Measurements from ENCODE around the gene SLC38A4. TPM values are rescaled to one million over a fixed set of nuclear protein-coding genes. Genes with fewer than 3 reads are reported as not detected.

SLC38A4 gene
- total RNA-seq, 4 donors from 2014 or later: 0.23 to 0.54 TPM; not detected in 2

DNA sequence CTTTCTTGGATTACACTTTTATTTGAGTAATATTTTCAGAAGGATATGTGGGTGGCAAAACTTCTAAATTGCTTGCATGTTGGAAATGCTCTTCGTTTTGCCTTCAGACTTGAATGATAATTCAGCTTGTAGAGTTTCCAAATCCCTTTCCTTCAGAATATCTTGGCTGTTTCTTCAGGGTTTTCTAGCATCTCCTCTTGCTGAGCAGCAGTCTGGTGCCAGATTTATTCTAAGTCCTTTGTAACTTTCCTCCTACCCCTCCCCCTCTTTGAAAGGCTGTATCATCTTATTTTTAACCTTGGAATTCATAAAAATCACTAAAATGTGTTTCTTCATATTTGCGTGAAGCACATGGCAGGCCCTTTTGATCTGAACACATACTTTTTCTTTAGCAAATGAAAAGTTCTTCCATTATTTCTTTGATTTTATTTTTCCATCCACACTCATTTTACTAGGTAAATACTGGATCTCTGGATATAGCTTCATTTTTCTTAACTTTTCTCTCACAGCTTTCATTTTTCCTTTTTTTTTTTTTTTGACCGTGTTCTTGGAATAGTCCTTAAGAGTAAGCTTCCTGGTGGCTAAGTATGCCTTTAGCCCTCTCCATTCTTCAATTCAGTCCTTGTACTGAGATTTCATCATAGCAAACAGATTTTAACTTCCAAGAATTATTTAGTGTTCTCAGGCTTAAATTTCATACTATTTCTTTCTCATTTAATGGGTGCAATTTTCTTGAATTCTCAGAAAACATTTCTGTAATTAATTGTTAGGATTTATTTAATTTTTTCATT lies 102.0 kb downstream of the SLC38A4 start:
- H3K27me3 ChIP-seq: no peaks in the 10 kb centered on the region
- no peak overlapping the region for H3K27ac ChIP-seq
- no peak for TF ChIP-seq EP300 (IDR thresholded peaks at IDR 0.05)
- no peak for TF ChIP-seq POLR2A (IDR thresholded peaks at IDR 0.05)
- TF ChIP-seq, protein P1, sequence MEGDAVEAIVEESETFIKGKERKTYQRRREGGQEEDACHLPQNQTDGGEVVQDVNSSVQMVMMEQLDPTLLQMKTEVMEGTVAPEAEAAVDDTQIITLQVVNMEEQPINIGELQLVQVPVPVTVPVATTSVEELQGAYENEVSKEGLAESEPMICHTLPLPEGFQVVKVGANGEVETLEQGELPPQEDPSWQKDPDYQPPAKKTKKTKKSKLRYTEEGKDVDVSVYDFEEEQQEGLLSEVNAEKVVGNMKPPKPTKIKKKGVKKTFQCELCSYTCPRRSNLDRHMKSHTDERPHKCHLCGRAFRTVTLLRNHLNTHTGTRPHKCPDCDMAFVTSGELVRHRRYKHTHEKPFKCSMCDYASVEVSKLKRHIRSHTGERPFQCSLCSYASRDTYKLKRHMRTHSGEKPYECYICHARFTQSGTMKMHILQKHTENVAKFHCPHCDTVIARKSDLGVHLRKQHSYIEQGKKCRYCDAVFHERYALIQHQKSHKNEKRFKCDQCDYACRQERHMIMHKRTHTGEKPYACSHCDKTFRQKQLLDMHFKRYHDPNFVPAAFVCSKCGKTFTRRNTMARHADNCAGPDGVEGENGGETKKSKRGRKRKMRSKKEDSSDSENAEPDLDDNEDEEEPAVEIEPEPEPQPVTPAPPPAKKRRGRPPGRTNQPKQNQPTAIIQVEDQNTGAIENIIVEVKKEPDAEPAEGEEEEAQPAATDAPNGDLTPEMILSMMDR (IDR thresholded peaks at IDR 0.05): no peak
- no peak for TF ChIP-seq POLR2AphosphoS5 (IDR thresholded peaks at IDR 0.05)
- H3K4me1 ChIP-seq: no peaks in the 10 kb centered on the region
- WGBS, 2 donors (ENCODE audit: low coverage in 1 of 2): 33 to 44% methylated on average over 3 of the region's 3 CpGs
- H3K9me3 ChIP-seq: no peaks in the 10 kb centered on the region
- no peak overlapping the region for H3K4me3 ChIP-seq
- ATAC-seq: no peak
- no peaks in the 10 kb centered on the region for H3K36me3 ChIP-seq

DNA sequence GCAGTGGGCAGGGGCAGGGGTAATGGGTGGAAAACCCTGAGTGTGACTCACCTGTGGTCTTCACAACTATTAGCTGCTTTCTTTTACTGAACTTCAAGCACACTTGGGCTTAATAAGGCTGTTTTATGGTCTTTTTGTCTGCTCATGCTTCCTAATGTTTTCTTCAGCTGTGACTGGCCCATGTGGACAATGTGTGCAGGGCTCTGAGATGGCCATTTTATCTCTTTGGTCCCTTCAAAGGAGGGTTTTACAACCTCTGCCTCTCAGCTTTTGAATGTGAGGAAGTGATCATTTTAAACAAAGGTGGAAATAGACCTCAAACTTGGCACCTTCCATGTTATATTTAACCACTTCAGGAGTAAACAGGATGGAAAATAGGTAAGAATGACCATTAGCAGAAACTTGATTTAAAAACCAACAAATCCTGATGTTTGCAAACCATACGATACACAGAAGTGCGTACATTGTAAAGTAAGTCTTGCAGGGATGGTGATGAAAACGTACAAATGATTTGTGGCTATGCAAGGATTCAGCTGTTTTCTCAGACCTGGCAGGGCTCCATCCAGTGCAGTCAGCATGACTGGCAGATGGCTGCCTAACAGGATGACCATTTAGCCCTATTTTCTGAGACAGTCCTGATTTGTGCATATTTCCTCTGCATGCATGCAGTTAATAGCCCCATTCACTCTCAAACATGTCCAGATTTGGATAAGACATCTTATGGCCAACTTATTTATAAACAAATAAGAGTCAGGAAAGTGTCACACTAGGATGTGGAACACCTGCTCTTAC lies 103.2 kb downstream of the SLC38A4 start:
- WGBS, 2 donors (ENCODE audit: low coverage in 1 of 2): 44 to 75% methylated on average over 2 to 3 of the region's 3 CpGs
- no peaks in the 10 kb centered on the region for H3K4me1 ChIP-seq
- no peaks in the 10 kb centered on the region for H3K36me3 ChIP-seq
- H3K9me3 ChIP-seq: no peaks in the 10 kb centered on the region
- TF ChIP-seq POLR2A (IDR thresholded peaks at IDR 0.05) (no peak), POLR2AphosphoS5 (IDR thresholded peaks at IDR 0.05) (no peak), EP300 (IDR thresholded peaks at IDR 0.05) (no peak)
- TF ChIP-seq, protein P1 (IDR thresholded peaks at IDR 0.05): no peak
- no peaks in the 10 kb centered on the region for H3K27me3 ChIP-seq
- ATAC-seq: no peak
- no peak overlapping the region for H3K27ac ChIP-seq
- H3K4me3 ChIP-seq: no peak overlapping the region

DNA sequence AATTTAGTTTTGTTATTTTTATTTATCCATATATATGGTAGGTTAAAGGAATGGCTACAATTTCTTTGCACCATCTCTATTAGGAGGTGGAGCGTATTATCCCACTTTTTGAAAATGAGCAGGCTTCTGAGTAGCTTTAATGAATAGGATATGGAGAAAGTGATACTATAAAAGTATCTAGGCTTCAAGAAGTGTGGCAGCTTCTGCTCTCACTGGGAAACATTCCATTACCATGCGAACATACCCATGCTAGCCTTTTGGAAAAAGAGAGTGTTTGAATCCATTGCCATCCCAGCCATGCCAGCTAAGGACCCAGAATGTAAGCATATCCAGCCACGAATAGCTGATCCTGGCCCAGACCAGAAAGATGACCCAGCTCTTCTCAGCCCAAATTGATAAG lies 107.3 kb downstream of the SLC38A4 start:
- Histone ChIP-seq H3K27me3 (no peaks in the 10 kb centered on the region), H3K27ac (no peak overlapping the region), H3K4me3 (no peak overlapping the region), H3K36me3 (no peaks in the 10 kb centered on the region), H3K4me1 (no peaks in the 10 kb centered on the region), H3K9me3 (no peaks in the 10 kb centered on the region)
- 89 to 97% methylated on average over 1 to 3 of the region's 3 CpGs for WGBS, 2 donors (ENCODE audit: low coverage in 1 of 2)
- no peak for TF ChIP-seq EP300 (IDR thresholded peaks at IDR 0.05)
- TF ChIP-seq, protein P1 (IDR thresholded peaks at IDR 0.05): no peak
- no peak for TF ChIP-seq POLR2A (IDR thresholded peaks at IDR 0.05)
- no peak for TF ChIP-seq POLR2AphosphoS5 (IDR thresholded peaks at IDR 0.05)
- ATAC-seq: no peak

DNA sequence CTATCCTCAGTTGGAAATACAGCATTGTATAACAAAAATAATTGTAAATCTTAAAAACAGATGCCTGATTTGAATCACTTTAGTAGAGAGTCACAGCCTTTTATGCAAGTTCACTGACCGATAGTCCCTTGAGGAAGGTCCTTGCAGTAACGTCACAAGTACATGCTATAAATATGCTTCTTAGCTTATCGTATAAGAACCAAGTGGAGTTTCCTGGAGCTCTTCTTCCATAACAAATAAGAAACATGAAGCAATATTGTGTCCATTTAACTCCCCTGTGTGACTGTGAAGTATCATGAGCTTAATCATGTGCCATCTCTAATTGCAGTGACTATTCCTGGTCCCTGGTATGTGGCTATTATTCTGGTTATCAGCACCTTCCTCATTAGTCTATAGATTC lies 107.9 kb downstream of the SLC38A4 start:
- no peaks in the 10 kb centered on the region for H3K4me1 ChIP-seq
- TF ChIP-seq EP300 (IDR thresholded peaks at IDR 0.05): no peak
- TF ChIP-seq, protein P1 (IDR thresholded peaks at IDR 0.05): no peak
- TF ChIP-seq POLR2AphosphoS5 (IDR thresholded peaks at IDR 0.05): no peak
- TF ChIP-seq POLR2A (IDR thresholded peaks at IDR 0.05): no peak
- no peaks in the 10 kb centered on the region for H3K9me3 ChIP-seq
- no peaks in the 10 kb centered on the region for H3K27me3 ChIP-seq
- 85% methylated on average over 3 of the region's 3 CpGs for WGBS, 2 donors (ENCODE audit: low coverage in 1 of 2)
- no peak overlapping the region for H3K27ac ChIP-seq
- no peak overlapping the region for H3K4me3 ChIP-seq
- no peak for ATAC-seq
- H3K36me3 ChIP-seq: no peaks in the 10 kb centered on the region
